ENCODE measurements around the gene CDR2L. TPM values are rescaled to one million over a fixed set of nuclear protein-coding genes. Genes with fewer than 3 reads are reported as not detected.

CDR2L gene
- total RNA-seq, 1 experiment from 2014 or later, result 39.4 TPM

- peaks cover 14% of the 10 kb centered on the region for H3K27me3 Mint-ChIP-seq (ENCODE audit: unreplicated experiment)
- no peak for TF ChIP-seq CTCF (IDR thresholded peaks at IDR 0.05; ENCODE audit: unreplicated experiment)
- no peak overlapping the region for H3K27ac Mint-ChIP-seq (ENCODE audit: unreplicated experiment)
- CTCF ChIA-PET, result no interaction called here
- no TSS peak for BruUV-seq (replicated peaks)
- intact Hi-C loops (cut with micrococcal nuclease; ENCODE audit: unreplicated experiment), result loop anchor here (5.0 kb wide), 1 partner anchor 68 kb away; no protein-coding TSS in a partner anchor
- DNase-seq, result no peak
- H3K36me3 Mint-ChIP-seq (ENCODE audit: insufficient read depth, unreplicated experiment), result peaks cover 27% of the 10 kb centered on the region
- H3K4me3 Mint-ChIP-seq (ENCODE audit: low read depth, unreplicated experiment), result no peak overlapping the region
- no peaks in the 10 kb centered on the region for H3K9me3 Mint-ChIP-seq (ENCODE audit: low read depth, unreplicated experiment)
- peaks cover 34% of the 10 kb centered on the region for H3K4me1 Mint-ChIP-seq (ENCODE audit: low read depth, unreplicated experiment)
These were observed 42.7 kb downstream of the CDR2L start for GRCh38 chr17:75030161-75030560.

DNA sequence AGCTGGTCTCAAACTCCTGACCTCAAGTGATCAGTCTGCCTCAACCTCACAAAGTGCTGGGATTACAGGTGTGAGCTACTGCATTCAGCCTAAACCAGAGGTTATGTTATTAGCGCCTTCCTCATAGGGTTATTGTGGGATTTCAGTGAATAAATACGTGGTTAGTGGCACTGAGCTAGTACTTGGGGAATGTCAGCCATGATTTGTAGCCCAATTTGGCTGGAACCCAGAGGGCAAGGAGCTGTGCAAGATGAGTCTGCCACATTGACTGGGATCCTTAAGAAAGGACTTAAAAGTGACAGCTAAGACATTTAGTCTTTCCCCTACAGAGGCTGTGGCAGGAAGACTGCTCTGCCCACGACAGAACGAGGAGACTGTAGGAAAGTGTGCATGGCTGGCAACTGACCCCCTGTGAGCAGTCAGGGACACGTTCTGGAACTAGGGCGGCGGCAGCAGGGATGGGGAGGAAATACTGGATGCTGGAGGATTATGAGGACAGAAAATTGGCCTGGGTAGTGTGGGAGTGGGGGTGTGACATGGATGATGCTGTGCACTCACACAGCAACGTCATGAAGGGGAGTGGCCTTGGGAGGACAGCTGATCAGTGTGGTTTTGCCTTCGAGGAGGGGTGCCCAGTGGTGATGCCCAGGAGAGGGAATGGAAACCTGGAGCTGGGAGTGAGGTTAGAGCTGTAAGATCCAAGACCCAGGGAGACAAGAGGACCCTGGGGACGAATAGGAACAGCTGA, 44.7 kb downstream of the CDR2L start:
- DNase-seq, result peak; percentile 65
- BruUV-seq (replicated peaks), result no TSS peak
- intact Hi-C loops (cut with micrococcal nuclease; ENCODE audit: unreplicated experiment), result loop anchor here (5.0 kb wide), 1 partner anchor 70 kb away; no protein-coding TSS in a partner anchor
- no peak for TF ChIP-seq CTCF (IDR thresholded peaks at IDR 0.05; ENCODE audit: unreplicated experiment)
- Mint-ChIP-seq H3K4me1 (ENCODE audit: low read depth, unreplicated experiment) (peaks cover 30% of the 10 kb centered on the region), H3K27me3 (ENCODE audit: unreplicated experiment) (peaks cover 16% of the 10 kb centered on the region), H3K36me3 (ENCODE audit: insufficient read depth, unreplicated experiment) (peaks cover 42% of the 10 kb centered on the region), H3K4me3 (ENCODE audit: low read depth, unreplicated experiment) (peak overlapping the region; percentile 68), H3K27ac (ENCODE audit: unreplicated experiment) (peak overlapping the region; percentile 68), H3K9me3 (ENCODE audit: low read depth, unreplicated experiment) (no peaks in the 10 kb centered on the region)
- CTCF ChIA-PET, result interaction anchor here (0.6 to 1.2 kb wide), 4 partner anchors 16 to 287 kb away, joined by 3 to 6 read pairs (median 4); no protein-coding TSS in a partner anchor

- peaks cover 42% of the 10 kb centered on the region for H3K36me3 Mint-ChIP-seq (ENCODE audit: insufficient read depth, unreplicated experiment)
- TF ChIP-seq CTCF (IDR thresholded peaks at IDR 0.05; ENCODE audit: unreplicated experiment), result no peak
- no peak for DNase-seq
- H3K27ac Mint-ChIP-seq (ENCODE audit: unreplicated experiment), result peak overlapping the region; percentile 100
- no peaks in the 10 kb centered on the region for H3K9me3 Mint-ChIP-seq (ENCODE audit: low read depth, unreplicated experiment)
- H3K4me1 Mint-ChIP-seq (ENCODE audit: low read depth, unreplicated experiment), result peaks cover 30% of the 10 kb centered on the region
- intact Hi-C loops (cut with micrococcal nuclease; ENCODE audit: unreplicated experiment), result loop anchor here (5.0 kb wide), 1 partner anchor 70 kb away; no protein-coding TSS in a partner anchor
- CTCF ChIA-PET, result interaction anchor here (0.6 to 1.2 kb wide), 2 partner anchors 17 to 81 kb away, joined by 3 to 4 read pairs; no protein-coding TSS in a partner anchor
- BruUV-seq (replicated peaks), result no TSS peak
- H3K4me3 Mint-ChIP-seq (ENCODE audit: low read depth, unreplicated experiment), result peak overlapping the region; percentile 97
- H3K27me3 Mint-ChIP-seq (ENCODE audit: unreplicated experiment), result peaks cover 16% of the 10 kb centered on the region
These were observed 45.4 kb downstream of the CDR2L start for GRCh38 chr17:75032720-75033280.

- no TSS peak for BruUV-seq (replicated peaks)
- Mint-ChIP-seq H3K4me3 (ENCODE audit: low read depth, unreplicated experiment) (peak overlapping the region; percentile 97), H3K27me3 (ENCODE audit: unreplicated experiment) (peaks cover 16% of the 10 kb centered on the region), H3K4me1 (ENCODE audit: low read depth, unreplicated experiment) (peaks cover 30% of the 10 kb centered on the region), H3K27ac (ENCODE audit: unreplicated experiment) (peak overlapping the region; percentile 100), H3K36me3 (ENCODE audit: insufficient read depth, unreplicated experiment) (peaks cover 47% of the 10 kb centered on the region), H3K9me3 (ENCODE audit: low read depth, unreplicated experiment) (no peaks in the 10 kb centered on the region)
- CTCF ChIA-PET, result interaction anchor here (0.6 to 3.6 kb wide), 4 partner anchors 21 to 160 kb away, joined by 3 to 31 read pairs (median 4); partner anchors contain the start of gene MRPL58
- TF ChIP-seq CTCF (IDR thresholded peaks at IDR 0.05; ENCODE audit: unreplicated experiment), result no peak
- intact Hi-C loops (cut with micrococcal nuclease; ENCODE audit: unreplicated experiment), result loop anchor here (2.0 to 5.0 kb wide), 2 partner anchors 59 to 71 kb away; no protein-coding TSS in a partner anchor
- DNase-seq, result peak; percentile 98
These were observed 46.2 kb downstream of the CDR2L start for GRCh38 chr17:75033346-75034235.
